Measurements from ENCODE around the gene JPH2.

DNA sequence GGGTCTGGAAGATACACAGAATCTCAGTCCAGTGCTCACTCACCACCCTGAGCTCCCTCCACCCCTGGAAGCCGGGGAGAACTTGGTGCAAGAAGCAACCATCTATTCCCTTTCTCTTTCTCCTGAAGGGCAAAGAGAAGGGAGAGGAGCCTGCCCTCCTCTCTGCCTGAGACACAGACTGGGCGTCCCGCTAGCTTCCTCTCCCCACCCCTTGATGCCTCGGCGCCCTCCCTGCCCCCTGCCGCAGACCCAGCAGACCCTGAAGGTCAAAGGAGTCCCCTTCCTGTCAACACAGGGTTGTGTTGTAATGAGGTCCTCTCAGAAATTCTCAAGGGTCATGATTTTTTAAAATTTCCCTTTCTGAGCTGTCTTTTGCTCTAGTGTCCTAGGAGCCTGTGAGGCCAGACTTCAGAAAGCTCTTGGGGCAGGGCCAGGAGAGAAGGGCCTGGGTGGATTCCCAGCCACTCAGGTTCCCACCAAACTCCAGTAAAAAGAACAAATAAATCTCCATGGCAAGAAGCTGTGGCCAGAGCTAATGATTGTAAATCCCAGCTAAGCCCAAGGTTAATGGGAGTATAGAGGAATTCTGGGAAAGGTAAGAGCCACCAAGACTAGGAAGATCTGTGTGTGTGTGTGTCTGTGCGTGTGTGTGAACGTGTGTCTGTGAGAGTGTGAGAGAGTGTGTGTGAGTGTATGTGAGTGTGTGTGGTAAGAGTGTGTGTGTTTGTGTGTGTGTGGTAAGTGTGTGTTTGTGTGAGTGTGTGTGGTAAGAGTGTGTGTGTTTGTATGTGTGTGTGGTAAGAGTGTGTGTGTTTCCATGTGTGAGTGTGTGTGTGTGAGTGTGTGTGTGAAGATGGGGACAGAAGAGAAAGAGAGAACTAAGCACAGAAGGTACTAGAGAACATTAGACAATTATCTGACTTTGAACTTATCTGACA, 1.1 kb upstream of the JPH2 start:
- TF ChIP-seq, protein P1, sequence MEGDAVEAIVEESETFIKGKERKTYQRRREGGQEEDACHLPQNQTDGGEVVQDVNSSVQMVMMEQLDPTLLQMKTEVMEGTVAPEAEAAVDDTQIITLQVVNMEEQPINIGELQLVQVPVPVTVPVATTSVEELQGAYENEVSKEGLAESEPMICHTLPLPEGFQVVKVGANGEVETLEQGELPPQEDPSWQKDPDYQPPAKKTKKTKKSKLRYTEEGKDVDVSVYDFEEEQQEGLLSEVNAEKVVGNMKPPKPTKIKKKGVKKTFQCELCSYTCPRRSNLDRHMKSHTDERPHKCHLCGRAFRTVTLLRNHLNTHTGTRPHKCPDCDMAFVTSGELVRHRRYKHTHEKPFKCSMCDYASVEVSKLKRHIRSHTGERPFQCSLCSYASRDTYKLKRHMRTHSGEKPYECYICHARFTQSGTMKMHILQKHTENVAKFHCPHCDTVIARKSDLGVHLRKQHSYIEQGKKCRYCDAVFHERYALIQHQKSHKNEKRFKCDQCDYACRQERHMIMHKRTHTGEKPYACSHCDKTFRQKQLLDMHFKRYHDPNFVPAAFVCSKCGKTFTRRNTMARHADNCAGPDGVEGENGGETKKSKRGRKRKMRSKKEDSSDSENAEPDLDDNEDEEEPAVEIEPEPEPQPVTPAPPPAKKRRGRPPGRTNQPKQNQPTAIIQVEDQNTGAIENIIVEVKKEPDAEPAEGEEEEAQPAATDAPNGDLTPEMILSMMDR (conservative IDR thresholded peaks at IDR 0.05; ENCODE audit: low read depth, low read length), result no peak
- TF ChIP-seq RCOR1 (IDR thresholded peaks at IDR 0.05; ENCODE audit: insufficient replicate concordance, low read length) (no peak), MAFK (IDR thresholded peaks at IDR 0.05; ENCODE audit: low read depth, low read length) (no peak), POLR2A (IDR thresholded peaks at IDR 0.05; ENCODE audit: low read depth, low read length) (no peak), CHD1 (IDR thresholded peaks at IDR 0.05; ENCODE audit: low read depth, low read length) (no peak), RFX5 (IDR thresholded peaks at IDR 0.05; ENCODE audit: low read depth, low read length) (no peak), MAZ (IDR thresholded peaks at IDR 0.05; ENCODE audit: borderline replicate concordance, low read depth, low read length) (no peak), RAD21 (IDR thresholded peaks at IDR 0.05; ENCODE audit: low read length) (no peak), CEBPB (IDR thresholded peaks at IDR 0.05; ENCODE audit: low read depth, low read length) (no peak)
- TF ChIP-seq, protein P2, sequence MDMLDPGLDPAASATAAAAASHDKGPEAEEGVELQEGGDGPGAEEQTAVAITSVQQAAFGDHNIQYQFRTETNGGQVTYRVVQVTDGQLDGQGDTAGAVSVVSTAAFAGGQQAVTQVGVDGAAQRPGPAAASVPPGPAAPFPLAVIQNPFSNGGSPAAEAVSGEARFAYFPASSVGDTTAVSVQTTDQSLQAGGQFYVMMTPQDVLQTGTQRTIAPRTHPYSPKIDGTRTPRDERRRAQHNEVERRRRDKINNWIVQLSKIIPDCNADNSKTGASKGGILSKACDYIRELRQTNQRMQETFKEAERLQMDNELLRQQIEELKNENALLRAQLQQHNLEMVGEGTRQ (IDR thresholded peaks at IDR 0.05; ENCODE audit: low read depth, low read length), result no peak
- TF ChIP-seq, protein P3, sequence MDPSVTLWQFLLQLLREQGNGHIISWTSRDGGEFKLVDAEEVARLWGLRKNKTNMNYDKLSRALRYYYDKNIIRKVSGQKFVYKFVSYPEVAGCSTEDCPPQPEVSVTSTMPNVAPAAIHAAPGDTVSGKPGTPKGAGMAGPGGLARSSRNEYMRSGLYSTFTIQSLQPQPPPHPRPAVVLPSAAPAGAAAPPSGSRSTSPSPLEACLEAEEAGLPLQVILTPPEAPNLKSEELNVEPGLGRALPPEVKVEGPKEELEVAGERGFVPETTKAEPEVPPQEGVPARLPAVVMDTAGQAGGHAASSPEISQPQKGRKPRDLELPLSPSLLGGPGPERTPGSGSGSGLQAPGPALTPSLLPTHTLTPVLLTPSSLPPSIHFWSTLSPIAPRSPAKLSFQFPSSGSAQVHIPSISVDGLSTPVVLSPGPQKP (IDR thresholded peaks at IDR 0.05; ENCODE audit: borderline replicate concordance, low read depth, low read length), result no peak
